Hepatocyte (in vitro differentiated cells): ENCODE data around the gene CUL9. TPM values are rescaled to one million over a fixed set of nuclear protein-coding genes. Genes with fewer than 3 reads are reported as not detected.

ENCODE experiments used
- DNase-seq: peaks from one replicate; pipeline ENCODE4 v3.0.0-alpha.2; 2016; ENCODE audit warnings: low spot score
- H2AFZ ChIP-seq: fragments of 200-600 bp; sonication (generic); 2 replicates; pipeline ENCODE4 v1.6.0; 2016; ENCODE audit warnings: antibody characterized with exemption, mild to moderate bottlenecking
- H3K27ac ChIP-seq: fragments of 200-600 bp; sonication (generic); 2 replicates; pipeline ENCODE4 v1.5.1; 2016; ENCODE audit warnings: mild to moderate bottlenecking
- H3K27me3 ChIP-seq: fragments of 200-600 bp; sonication (generic); 2 replicates; pipeline ENCODE4 v1.6.1; 2016
- H3K36me3 ChIP-seq: fragments of 200-600 bp; sonication (generic); replicated peaks from 2 replicates; pipeline ENCODE4 v1.5.1; 2016; ENCODE audit warnings: low read depth; ENCODE audit not compliant: insufficient read depth
- H3K4me1 ChIP-seq: fragments of 200-600 bp; sonication (generic); 2 replicates; pipeline ENCODE4 v1.5.1; 2016; ENCODE audit warnings: mild to moderate bottlenecking, moderate library complexity; ENCODE audit not compliant: insufficient read depth
- H3K4me2 ChIP-seq: fragments of 200-600 bp; sonication (generic); 2 replicates; pipeline ENCODE4 v1.6.0; 2016
- H3K4me3 ChIP-seq: fragments of 200-600 bp; sonication (generic); 2 replicates; pipeline ENCODE4 v1.5.1; 2016; ENCODE audit warnings: mild to moderate bottlenecking
- H3K79me2 ChIP-seq: fragments of 200-600 bp; sonication (generic); 2 replicates; pipeline ENCODE4 v1.6.0; 2017; ENCODE audit warnings: mild to moderate bottlenecking
- H3K9me2 ChIP-seq: fragments of 200-600 bp; sonication (generic); replicated peaks from 2 replicates; pipeline ENCODE4 v1.6.0; 2017; ENCODE audit warnings: mild to moderate bottlenecking; ENCODE audit not compliant: insufficient read depth
- H3K9me3 ChIP-seq: fragments of 200-600 bp; sonication (generic); 2 replicates; pipeline ENCODE4 v1.5.1; 2016; ENCODE audit warnings: low read depth, mild to moderate bottlenecking
- H4K20me1 ChIP-seq: fragments of 200-600 bp; sonication (generic); 2 replicates; pipeline ENCODE4 v1.6.0; 2016; ENCODE audit warnings: mild to moderate bottlenecking; ENCODE audit not compliant: insufficient read depth, poor library complexity, severe bottlenecking
- EZH2 ChIP-seq: fragments of 200-600 bp; sonication (generic); IDR thresholded peaks from 2 replicates; pipeline ENCODE4 v1.6.1; 2016; ENCODE audit warnings: antibody characterized with exemption, mild to moderate bottlenecking, borderline replicate concordance
- EZH2phosphoT487 ChIP-seq: fragments of 200-600 bp; sonication (generic); IDR thresholded peaks from one replicate; pipeline ENCODE4 v1.6.1; 2018; ENCODE audit warnings: antibody characterized with exemption, mild to moderate bottlenecking, low read depth, moderate library complexity; ENCODE audit not compliant: unreplicated experiment, severe bottlenecking
- WGBS: methylation state at CpG from one replicate; pipeline ENCODE4 v1.1.6; 2016; ENCODE audit warnings: low lambda C conversion rate; ENCODE audit errors: missing lambda C conversion rate; 5-methylcytosine and 5-hydroxymethylcytosine counted together
- polyA plus RNA-seq: library from polyadenylated mRNA; unstranded; fragments of >200 nt; fragmentation: Nextera tagmentation; extraction: Ambion mirVana; gene quantifications from 2 replicates; pipeline ENCODE4 v1.2.1, GENCODE V29; 2016
- total RNA-seq: library from RNA; depleted of rRNA; stranded (reverse); fragments of >200 nt; gene quantifications from 2 replicates; pipeline ENCODE4 v1.2.3, GENCODE V29; 2014
- TF ChIP-seq, protein P1 (sequence below): fragments of 200-600 bp; sonication (generic); IDR thresholded peaks from 2 replicates; pipeline ENCODE4 v1.5.1; 2016; ENCODE audit warnings: antibody characterized with exemption, mild to moderate bottlenecking; ENCODE audit not compliant: poor library complexity

Gene CUL9
- total and polyA plus RNA-seq, 2 experiments from 2014 or later: 20.1 to 26.2 TPM

DNA sequence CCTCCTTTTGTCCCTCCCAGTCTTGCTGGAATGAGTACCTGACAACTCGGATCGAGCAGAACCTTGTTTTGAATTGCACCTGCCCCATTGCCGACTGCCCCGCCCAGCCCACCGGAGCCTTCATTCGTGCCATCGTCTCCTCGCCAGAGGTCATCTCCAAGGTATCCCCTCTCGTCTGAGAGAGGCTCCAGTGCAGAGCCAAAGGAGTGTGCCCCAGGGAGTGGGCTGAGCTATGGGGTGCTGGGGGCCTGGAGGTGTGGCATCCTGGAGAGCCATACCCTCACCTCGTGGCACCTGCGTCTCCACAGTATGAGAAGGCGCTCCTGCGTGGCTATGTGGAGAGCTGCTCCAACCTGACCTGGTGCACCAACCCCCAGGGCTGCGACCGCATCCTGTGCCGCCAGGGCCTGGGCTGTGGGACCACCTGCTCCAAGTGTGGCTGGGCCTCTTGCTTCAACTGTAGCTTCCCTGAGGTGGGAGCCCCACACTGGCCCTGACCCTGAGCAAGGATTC, 38.5 kb downstream of the CUL9 start:
- no peak overlapping the region for H3K4me2 ChIP-seq
- H3K79me2 ChIP-seq: no peaks in the 10 kb centered on the region
- no peak for DNase-seq
- no peaks in the 10 kb centered on the region for H3K27me3 ChIP-seq
- 92% methylated on average over 16 of the region's 16 CpGs for WGBS
- H3K36me3 ChIP-seq: no peaks in the 10 kb centered on the region
- H3K9me3 ChIP-seq: no peaks in the 10 kb centered on the region
- H4K20me1 ChIP-seq: no peaks in the 10 kb centered on the region
- no peak overlapping the region for H3K27ac ChIP-seq
- H3K4me1 ChIP-seq: no peaks in the 10 kb centered on the region
- H2AFZ ChIP-seq: no peak overlapping the region
- H3K9me2 ChIP-seq: no peaks in the 10 kb centered on the region
- TF ChIP-seq, protein P1, sequence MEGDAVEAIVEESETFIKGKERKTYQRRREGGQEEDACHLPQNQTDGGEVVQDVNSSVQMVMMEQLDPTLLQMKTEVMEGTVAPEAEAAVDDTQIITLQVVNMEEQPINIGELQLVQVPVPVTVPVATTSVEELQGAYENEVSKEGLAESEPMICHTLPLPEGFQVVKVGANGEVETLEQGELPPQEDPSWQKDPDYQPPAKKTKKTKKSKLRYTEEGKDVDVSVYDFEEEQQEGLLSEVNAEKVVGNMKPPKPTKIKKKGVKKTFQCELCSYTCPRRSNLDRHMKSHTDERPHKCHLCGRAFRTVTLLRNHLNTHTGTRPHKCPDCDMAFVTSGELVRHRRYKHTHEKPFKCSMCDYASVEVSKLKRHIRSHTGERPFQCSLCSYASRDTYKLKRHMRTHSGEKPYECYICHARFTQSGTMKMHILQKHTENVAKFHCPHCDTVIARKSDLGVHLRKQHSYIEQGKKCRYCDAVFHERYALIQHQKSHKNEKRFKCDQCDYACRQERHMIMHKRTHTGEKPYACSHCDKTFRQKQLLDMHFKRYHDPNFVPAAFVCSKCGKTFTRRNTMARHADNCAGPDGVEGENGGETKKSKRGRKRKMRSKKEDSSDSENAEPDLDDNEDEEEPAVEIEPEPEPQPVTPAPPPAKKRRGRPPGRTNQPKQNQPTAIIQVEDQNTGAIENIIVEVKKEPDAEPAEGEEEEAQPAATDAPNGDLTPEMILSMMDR: no peak
- TF ChIP-seq EZH2phosphoT487 (no peak), EZH2 (no peak)
- H3K4me3 ChIP-seq: no peak overlapping the region

DNA sequence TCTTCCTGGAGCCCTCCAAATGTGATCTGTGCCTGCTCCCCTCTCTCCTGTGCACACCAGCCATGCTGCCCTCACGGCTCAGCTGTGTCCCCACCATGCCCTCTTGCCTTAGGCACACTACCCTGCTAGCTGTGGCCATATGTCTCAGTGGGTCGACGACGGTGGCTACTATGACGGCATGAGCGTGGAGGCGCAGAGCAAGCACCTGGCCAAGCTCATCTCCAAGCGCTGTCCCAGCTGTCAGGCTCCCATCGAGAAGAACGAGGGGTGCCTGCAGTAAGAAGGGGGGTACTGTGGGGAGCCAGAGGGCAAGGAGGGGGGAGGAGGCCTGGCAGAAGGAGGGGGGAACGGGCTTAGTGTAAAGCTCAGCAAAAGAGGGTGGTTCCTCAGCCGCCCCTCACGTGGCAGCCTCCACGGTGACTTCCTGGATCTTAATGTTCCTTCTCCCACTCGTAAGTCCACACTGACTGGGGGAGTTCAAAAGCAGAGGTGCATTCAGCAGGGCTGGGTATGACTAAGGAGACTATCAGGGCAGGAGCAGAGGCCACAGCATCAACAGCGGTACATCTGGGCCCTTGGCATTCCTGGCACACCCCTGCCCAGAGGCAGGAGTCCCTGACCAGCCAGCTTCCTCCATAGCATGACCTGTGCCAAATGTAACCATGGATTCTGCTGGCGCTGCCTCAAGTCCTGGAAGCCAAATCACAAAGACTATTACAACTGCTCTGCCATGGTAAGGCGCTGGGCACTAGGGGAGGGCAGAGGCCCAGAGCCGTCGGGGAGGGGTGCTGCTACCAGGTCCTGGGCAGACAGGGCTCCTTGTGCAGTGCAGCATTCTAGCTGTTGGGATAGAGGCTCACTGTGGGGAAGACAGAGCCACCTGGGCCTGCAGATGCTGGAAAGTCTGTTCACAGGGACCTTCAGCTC, 39.3 kb downstream of the CUL9 start:
- Histone ChIP-seq H4K20me1 (no peaks in the 10 kb centered on the region), H2AFZ (no peak overlapping the region), H3K9me3 (no peaks in the 10 kb centered on the region), H3K4me1 (no peaks in the 10 kb centered on the region), H3K27me3 (no peaks in the 10 kb centered on the region), H3K36me3 (no peaks in the 10 kb centered on the region), H3K9me2 (no peaks in the 10 kb centered on the region), H3K4me2 (no peak overlapping the region), H3K27ac (no peak overlapping the region), H3K4me3 (no peak overlapping the region), H3K79me2 (no peaks in the 10 kb centered on the region)
- WGBS: 93% methylated on average over 19 of the region's 20 CpGs
- no peak for DNase-seq
- TF ChIP-seq EZH2phosphoT487: no peak
- TF ChIP-seq EZH2: no peak
- TF ChIP-seq, protein P1: no peak

DNA sequence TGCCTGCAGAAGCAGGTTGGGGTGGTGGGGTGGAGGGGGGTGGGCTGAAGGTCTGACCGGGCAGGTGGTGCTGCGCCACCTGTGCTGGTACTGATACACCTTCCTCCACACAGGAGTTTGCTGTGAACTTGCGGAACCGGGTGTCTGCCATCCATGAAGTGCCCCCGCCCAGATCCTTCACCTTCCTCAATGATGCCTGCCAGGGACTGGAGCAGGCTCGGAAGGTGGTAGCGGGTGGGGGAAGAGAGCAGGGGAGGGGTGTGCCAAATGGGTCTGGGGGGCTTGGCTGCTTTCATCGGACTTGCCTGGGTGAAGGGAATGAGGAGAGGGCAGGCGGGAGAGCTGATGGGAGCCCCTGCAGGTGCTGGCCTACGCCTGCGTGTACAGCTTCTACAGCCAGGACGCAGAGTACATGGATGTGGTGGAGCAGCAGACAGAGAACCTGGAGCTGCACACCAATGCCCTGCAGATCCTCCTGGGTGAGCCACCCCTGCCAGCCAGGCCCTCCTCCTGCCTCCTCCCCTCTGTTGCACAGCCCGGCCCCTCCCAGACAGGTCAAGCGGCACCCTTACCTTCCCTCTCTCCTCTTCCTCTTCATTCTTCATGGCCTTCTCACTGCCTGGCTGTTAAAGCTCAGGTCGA, 40.5 kb downstream of the CUL9 start:
- H3K27ac ChIP-seq: no peak overlapping the region
- 92% methylated on average over 11 of the region's 15 CpGs for WGBS
- no peaks in the 10 kb centered on the region for H3K9me3 ChIP-seq
- DNase-seq: no peak
- H3K36me3 ChIP-seq: no peaks in the 10 kb centered on the region
- TF ChIP-seq, protein P1: no peak
- TF ChIP-seq EZH2 (no peak), EZH2phosphoT487 (no peak)
- no peaks in the 10 kb centered on the region for H3K27me3 ChIP-seq
- no peak overlapping the region for H3K4me2 ChIP-seq
- no peaks in the 10 kb centered on the region for H3K4me1 ChIP-seq
- no peak overlapping the region for H2AFZ ChIP-seq
- H3K9me2 ChIP-seq: no peaks in the 10 kb centered on the region
- H3K79me2 ChIP-seq: no peaks in the 10 kb centered on the region
- H3K4me3 ChIP-seq: no peak overlapping the region
- no peaks in the 10 kb centered on the region for H4K20me1 ChIP-seq
